ENCODE results near the gene TTN.

The TTN gene

DNA sequence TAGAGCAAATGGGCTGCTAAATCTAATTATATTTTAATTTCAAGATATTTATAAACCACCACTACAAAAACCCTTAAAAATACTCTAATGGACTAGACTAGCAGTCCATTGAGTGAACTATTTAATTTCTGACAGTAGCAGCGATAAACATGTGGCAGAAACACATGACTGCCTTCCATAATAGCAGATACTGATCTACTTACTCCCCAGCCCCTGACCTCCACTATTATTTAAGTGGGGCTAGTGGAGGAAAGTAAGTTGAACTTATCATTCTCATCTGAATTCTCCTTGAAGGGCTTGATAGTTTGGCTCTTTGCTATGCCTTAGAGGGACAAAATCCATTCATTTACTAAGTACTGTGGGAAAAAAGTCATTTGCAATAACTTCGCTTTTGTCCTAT is 90.8 kb downstream of the TTN start:
- no peak overlapping the region for H3K4me3 ChIP-seq (ENCODE audit: low read depth, low read length)
- DNase-seq (ENCODE audit: low read depth) = no peak
- TF ChIP-seq, protein P1, sequence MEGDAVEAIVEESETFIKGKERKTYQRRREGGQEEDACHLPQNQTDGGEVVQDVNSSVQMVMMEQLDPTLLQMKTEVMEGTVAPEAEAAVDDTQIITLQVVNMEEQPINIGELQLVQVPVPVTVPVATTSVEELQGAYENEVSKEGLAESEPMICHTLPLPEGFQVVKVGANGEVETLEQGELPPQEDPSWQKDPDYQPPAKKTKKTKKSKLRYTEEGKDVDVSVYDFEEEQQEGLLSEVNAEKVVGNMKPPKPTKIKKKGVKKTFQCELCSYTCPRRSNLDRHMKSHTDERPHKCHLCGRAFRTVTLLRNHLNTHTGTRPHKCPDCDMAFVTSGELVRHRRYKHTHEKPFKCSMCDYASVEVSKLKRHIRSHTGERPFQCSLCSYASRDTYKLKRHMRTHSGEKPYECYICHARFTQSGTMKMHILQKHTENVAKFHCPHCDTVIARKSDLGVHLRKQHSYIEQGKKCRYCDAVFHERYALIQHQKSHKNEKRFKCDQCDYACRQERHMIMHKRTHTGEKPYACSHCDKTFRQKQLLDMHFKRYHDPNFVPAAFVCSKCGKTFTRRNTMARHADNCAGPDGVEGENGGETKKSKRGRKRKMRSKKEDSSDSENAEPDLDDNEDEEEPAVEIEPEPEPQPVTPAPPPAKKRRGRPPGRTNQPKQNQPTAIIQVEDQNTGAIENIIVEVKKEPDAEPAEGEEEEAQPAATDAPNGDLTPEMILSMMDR (IDR thresholded peaks at IDR 0.05; ENCODE audit: low read depth, low read length, missing control alignments) = no peak

DNA sequence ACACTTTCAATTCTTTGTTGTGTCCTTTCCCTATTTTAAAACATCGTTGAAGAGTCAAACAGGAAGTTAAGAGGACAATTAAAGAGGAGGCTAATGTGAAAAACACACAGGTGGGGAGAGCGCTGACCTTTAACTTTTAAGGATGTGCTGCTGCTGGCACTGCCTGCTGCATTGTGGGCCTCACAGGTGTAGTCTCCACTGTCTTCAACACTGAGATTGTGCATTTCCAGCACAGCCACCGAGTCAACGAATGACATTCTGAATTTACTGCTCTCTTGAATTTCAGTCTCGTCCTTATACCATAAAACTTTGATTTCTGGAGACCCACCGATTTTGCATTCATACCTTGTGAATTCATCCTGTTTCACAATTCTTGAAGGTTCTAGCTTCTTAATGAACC is 91.9 kb downstream of the TTN start:
- no peak overlapping the region for H3K4me3 ChIP-seq (ENCODE audit: low read depth, low read length)
- no peak for DNase-seq (ENCODE audit: low read depth)
- TF ChIP-seq, protein P1 (IDR thresholded peaks at IDR 0.05; ENCODE audit: low read depth, low read length, missing control alignments) = no peak

DNA sequence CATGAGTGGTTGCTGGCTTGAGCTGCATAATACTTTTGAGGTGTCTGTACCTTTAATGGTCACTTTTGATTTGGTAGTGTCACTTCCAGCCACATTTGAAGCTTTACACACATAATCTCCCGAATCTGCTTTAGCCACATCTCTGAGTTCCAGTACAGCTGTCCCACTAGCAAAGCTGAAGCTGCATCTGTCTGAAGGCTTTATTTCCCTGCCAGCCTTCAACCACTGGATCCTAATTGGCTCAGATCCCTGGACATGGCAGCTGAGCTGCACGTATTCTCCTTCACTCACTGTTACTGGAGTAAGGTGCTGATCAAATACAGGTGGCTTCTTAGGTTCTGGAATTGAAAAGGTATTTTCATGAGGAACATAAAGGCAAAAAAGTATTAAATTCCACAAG is 99.7 kb downstream of the TTN start:
- TF ChIP-seq, protein P1 (IDR thresholded peaks at IDR 0.05; ENCODE audit: low read depth, low read length, missing control alignments) = no peak
- DNase-seq (ENCODE audit: low read depth) = no peak
- H3K4me3 ChIP-seq (ENCODE audit: low read depth, low read length) = no peak overlapping the region

DNA sequence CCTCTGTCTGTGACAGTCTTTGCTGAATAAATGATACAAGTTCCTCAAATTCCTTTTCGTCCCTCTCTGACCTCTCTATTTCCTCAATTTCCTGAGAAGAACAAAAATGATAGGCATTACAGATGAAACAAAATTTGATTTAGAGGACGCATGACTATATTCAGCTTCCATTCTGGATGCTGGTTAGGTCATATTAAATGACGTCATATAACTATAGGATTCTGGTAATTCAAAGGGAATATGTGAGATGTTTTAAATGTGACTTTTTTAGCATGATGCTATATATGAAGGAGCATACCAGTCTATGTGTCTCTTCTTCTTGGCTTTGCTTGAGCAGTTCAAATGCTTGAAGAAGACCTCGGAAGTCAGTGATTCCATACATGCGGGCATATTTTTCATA is 102.3 kb downstream of the TTN start:
- H3K4me3 ChIP-seq (ENCODE audit: low read depth, low read length) = no peak overlapping the region
- TF ChIP-seq, protein P1 (IDR thresholded peaks at IDR 0.05; ENCODE audit: low read depth, low read length, missing control alignments) = no peak
- no peak for DNase-seq (ENCODE audit: low read depth)

DNA sequence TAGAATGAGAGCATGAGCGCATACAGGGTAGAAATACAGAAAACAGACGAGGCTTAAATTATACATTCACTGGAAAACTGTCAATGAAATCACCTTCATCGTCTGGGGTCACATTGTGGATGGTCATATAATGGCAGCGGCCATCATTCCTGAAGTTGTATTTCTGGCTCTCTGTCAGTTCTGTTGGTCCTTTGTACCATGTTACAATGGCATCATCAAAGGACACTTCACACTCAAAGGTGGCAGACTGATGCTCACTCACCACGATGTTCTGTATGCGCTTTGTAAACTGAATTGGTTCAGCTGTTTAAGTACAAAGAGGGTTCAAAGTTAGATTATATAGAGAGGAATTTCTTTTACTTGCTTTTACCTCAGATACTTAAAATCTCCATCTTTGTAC is 104.9 kb downstream of the TTN start:
- TF ChIP-seq, protein P1 (IDR thresholded peaks at IDR 0.05; ENCODE audit: low read depth, low read length, missing control alignments) = no peak
- no peak overlapping the region for H3K4me3 ChIP-seq (ENCODE audit: low read depth, low read length)
- no peak for DNase-seq (ENCODE audit: low read depth)

DNA sequence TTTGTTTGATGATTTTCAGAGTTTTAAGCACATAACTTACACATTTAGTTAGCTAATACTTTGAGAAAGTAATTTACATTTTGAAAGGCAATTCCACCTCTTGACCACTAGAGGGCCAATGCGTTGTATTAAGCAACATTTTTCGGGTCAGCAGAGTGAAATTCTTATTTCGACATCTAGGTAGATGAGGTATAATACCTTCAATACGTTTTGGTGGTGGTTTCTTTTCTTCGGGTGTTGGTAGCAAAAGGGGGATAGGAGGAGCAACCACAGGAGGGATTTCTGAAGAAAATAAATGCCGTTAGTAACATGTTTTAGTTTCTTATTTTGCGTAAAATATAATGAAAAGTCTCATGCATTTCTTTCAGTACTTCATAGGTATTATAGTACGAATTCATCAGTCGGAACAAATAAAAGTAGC is 106.3 kb downstream of the TTN start:
- no peak overlapping the region for H3K4me3 ChIP-seq (ENCODE audit: low read depth, low read length)
- TF ChIP-seq, protein P1 (IDR thresholded peaks at IDR 0.05; ENCODE audit: low read depth, low read length, missing control alignments) = peak; percentile 75
- DNase-seq (ENCODE audit: low read depth) = peak; percentile 3

DNA sequence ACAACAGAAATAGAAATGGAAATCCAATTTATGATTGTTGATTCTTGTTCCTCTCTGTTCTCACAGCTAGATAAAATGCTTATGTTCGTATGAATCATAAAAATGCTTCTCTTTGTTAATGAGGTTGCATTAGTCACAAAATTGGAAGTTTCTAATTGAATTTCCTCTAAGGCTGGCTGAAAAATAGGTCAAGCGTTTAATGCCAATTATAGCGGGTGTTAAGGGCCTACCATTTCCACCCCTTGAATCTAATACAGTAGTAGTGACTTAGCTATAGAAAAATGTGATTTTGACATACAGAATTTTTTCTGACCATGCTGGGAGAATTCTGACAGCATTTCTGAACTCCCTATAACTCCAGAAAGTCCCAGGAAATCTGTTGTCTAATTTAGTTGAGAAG is 107.1 kb downstream of the TTN start:
- no peak overlapping the region for H3K4me3 ChIP-seq (ENCODE audit: low read depth, low read length)
- DNase-seq (ENCODE audit: low read depth) = no peak
- TF ChIP-seq, protein P1 (IDR thresholded peaks at IDR 0.05; ENCODE audit: low read depth, low read length, missing control alignments) = no peak
